Vagina (tissue), 2 donors: Measurements from ENCODE around the gene NID2.

Experiments used
- POLR2A ChIP-seq, 2 donors: fragments of 450-650 bp; IDR thresholded peaks; one replicate each; pipeline ENCODE4 v1.6.1; 2017; ENCODE audit warnings: antibody characterized with exemption in 2 of 2, mild to moderate bottlenecking in 2 of 2, moderate library complexity in 2 of 2
- TF ChIP-seq, protein P1 (sequence below), 3 experiments: fragments of 450-650 bp in 2 of 3; fragments of 200-600 bp in 1 of 3; sonication (generic) in 1 of 3; IDR thresholded peaks; one replicate each; pipeline ENCODE4 v1.5.1; 2017 to 2019; ENCODE audit warnings: antibody characterized with exemption in 3 of 3, mild to moderate bottlenecking in 2 of 3, moderate library complexity in 2 of 3

DNA sequence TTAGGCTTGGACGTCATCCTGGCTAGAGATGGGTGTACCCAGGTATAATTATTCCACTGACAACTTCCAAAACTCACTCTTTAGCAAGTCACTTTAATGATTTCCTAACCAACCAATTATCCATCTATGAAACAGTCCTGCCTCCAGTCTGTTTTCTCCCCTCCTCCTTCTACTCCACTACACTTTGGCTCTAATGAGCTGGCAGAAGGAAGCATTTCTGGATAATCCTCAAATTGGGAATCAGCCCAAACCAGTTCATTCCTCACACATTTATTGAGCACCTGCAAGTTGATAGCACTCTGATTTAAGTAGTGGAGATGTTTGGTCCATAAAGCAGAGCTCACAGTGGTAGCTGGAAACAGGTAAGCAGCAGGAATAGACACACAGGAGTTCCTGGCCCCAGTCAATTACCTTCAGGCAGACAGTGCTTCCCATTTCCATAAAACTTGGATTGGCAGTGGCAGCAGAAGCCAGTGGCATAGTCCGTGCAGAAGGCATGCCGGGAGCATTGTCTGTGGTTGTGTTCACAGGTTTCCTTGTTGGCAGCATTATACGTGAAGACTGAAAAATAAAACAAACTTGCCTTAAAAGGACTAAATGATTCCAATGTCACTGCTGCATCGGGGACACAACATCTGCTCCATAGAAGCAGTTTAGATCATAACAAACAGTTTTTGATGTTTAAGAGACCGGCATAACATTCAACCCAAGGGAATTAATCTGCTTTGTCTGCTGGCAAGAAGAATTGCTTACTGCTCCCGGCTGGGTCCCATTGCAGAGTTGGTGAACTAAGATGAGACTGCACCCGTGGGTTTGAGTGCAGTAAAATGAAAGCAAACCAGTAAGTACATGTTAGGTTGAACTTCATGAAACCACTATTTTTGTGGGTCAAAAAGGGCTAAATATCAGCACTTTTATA is 26.2 kb downstream of the NID2 start:
- TF ChIP-seq POLR2A (IDR thresholded peaks at IDR 0.05): no peak
- TF ChIP-seq, protein P1, sequence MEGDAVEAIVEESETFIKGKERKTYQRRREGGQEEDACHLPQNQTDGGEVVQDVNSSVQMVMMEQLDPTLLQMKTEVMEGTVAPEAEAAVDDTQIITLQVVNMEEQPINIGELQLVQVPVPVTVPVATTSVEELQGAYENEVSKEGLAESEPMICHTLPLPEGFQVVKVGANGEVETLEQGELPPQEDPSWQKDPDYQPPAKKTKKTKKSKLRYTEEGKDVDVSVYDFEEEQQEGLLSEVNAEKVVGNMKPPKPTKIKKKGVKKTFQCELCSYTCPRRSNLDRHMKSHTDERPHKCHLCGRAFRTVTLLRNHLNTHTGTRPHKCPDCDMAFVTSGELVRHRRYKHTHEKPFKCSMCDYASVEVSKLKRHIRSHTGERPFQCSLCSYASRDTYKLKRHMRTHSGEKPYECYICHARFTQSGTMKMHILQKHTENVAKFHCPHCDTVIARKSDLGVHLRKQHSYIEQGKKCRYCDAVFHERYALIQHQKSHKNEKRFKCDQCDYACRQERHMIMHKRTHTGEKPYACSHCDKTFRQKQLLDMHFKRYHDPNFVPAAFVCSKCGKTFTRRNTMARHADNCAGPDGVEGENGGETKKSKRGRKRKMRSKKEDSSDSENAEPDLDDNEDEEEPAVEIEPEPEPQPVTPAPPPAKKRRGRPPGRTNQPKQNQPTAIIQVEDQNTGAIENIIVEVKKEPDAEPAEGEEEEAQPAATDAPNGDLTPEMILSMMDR (IDR thresholded peaks at IDR 0.05): no peak
